Testis (tissue), 3 donors: ENCODE results near the gene RGS3. TPM values are rescaled to one million over a fixed set of nuclear protein-coding genes. Genes with fewer than 3 reads are reported as not detected.

ENCODE experiments used
- DNase-seq: peaks from one replicate; pipeline ENCODE4 v3.0.0-alpha.2; 2019
- H3K27ac ChIP-seq, 2 donors: fragments of 200-600 bp; sonication (generic); one replicate each; pipeline ENCODE4 v1.5.1; 2019
- H3K27me3 ChIP-seq: fragments of 200-600 bp; sonication (generic); one replicate; pipeline ENCODE4 v1.5.1; 2019
- H3K36me3 ChIP-seq: fragments of 200-600 bp; sonication (generic); one replicate; pipeline ENCODE4 v1.5.1; 2017; ENCODE audit warnings: low read depth; ENCODE audit errors: missing control alignments
- H3K4me1 ChIP-seq: fragments of 200-600 bp; sonication (generic); one replicate; pipeline ENCODE4 v1.5.1; 2019
- H3K4me3 ChIP-seq, 2 donors: fragments of 200-600 bp; sonication (generic); one replicate each; pipeline ENCODE4 v1.5.1; 2017 to 2019
- H3K9me3 ChIP-seq: fragments of 200-600 bp; sonication (generic); one replicate; pipeline ENCODE4 v1.5.1; 2017
- POLR2A ChIP-seq: fragments of 450-650 bp; IDR thresholded peaks from one replicate; pipeline ENCODE4 v1.6.1; 2017; ENCODE audit warnings: antibody characterized with exemption, mild to moderate bottlenecking, moderate library complexity
- WGBS, 2 donors: methylation state at CpG; one replicate each; pipeline ENCODE4 v1.1.5; 2018; 5-methylcytosine and 5-hydroxymethylcytosine counted together
- intact Hi-C: fragments of 100-400 bp; cut with DNase I; formaldehyde crosslinking; loops from one replicate; pipeline ENCODE4 v1.15.1; 2023; ENCODE audit warnings: low total_unique reads
- polyA plus RNA-seq: library from polyadenylated mRNA; stranded (reverse); fragments of 350-450 nt; fragmentation: Illumina TruSeq; extraction: RNeasy Lipid Tissue Mini Kit (QIAGEN cat#74804); gene quantifications from one replicate; pipeline ENCODE4 v1.2.3, GENCODE V29; 2014; ENCODE audit warnings: low read depth, low replicate concordance; ENCODE audit not compliant: insufficient read depth
- total RNA-seq, 2 donors: library from RNA; depleted of rRNA; stranded (reverse); fragments of >200 nt; gene quantifications; one replicate each; pipeline ENCODE4 v1.2.3, GENCODE V29; 2016
- TF ChIP-seq, protein P1 (sequence below), 3 experiments: fragments of 450-650 bp in 2 of 3; fragments of 200-600 bp in 1 of 3; sonication (generic) in 1 of 3; IDR thresholded peaks; one replicate each; pipeline ENCODE4 v1.5.1; 2016 to 2019; ENCODE audit warnings: antibody characterized with exemption in 3 of 3, mild to moderate bottlenecking in 2 of 3, moderate library complexity in 1 of 3

Gene RGS3
- total and polyA plus RNA-seq, 3 donors from 2014 or later = 84.8 to 125 (median 119) TPM

DNA sequence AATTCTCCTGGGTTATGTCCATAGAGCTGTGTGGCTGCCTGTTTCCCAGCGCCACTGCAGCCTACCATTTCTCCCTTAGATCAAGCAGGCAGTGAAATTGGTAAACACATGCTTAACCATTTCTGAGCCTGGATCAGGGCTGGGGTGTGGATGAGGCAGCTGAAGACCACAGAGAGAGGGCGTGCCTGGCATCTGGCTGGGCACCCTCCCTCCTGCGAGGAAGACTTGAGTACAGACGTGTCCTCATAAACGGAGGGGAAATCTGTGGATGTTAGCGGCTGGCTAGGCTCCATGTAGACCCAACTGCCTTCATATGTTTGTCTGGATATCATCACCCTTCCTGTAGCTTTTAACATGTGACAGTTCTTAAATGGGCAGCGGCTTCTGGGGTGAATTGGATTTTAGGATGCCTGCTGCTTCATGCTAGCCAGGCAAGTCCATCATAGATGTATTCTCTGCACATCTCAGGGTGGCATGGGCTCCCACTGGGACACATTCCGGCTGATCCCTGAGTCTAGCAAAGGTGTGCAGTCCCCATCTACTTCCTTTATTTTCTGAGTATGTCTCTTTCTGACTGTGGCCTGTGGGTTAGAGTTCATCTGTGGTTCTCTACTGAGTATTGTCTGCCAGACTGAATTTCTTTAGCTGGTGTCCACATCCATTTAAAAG is 11.0 kb downstream of the RGS3 start:
- TF ChIP-seq POLR2A = no peak
- TF ChIP-seq, protein P1, sequence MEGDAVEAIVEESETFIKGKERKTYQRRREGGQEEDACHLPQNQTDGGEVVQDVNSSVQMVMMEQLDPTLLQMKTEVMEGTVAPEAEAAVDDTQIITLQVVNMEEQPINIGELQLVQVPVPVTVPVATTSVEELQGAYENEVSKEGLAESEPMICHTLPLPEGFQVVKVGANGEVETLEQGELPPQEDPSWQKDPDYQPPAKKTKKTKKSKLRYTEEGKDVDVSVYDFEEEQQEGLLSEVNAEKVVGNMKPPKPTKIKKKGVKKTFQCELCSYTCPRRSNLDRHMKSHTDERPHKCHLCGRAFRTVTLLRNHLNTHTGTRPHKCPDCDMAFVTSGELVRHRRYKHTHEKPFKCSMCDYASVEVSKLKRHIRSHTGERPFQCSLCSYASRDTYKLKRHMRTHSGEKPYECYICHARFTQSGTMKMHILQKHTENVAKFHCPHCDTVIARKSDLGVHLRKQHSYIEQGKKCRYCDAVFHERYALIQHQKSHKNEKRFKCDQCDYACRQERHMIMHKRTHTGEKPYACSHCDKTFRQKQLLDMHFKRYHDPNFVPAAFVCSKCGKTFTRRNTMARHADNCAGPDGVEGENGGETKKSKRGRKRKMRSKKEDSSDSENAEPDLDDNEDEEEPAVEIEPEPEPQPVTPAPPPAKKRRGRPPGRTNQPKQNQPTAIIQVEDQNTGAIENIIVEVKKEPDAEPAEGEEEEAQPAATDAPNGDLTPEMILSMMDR (IDR thresholded peaks at IDR 0.05) = no peak
- Histone ChIP-seq H3K27ac (no peak overlapping the region), H3K36me3 (no peaks in the 10 kb centered on the region), H3K9me3 (no peaks in the 10 kb centered on the region), H3K4me1 (no peaks in the 10 kb centered on the region), H3K27me3 (no peaks in the 10 kb centered on the region), H3K4me3 (no peak overlapping the region)
- intact Hi-C loops = no loop called here
- DNase-seq = peak; percentile 9
- 93 to 100% methylated on average over 4 to 8 of the region's 8 CpGs for WGBS, 2 donors

DNA sequence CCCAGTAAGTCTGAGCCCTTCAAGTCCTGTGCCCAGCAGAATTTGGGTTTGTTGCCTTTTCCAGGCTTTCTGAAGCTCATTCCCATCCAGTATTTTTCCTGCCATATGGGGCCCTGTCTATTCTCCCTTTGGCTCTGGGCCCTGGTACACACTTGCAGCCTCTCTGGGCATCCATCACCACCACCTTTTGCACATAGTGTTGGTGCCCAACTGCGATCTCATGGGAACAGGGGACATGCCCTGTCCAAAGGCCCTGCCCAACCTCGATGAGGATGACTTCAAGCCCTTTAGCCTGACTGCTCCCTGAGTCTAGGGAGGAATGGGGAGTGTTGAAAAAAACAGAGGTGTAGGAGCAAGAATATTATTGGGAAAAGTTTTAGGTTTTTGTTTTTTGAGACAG is 11.5 kb downstream of the RGS3 start:
- intact Hi-C loops = no loop called here
- no peak overlapping the region for H3K27ac ChIP-seq
- H3K4me1 ChIP-seq = no peaks in the 10 kb centered on the region
- H3K36me3 ChIP-seq = no peaks in the 10 kb centered on the region
- DNase-seq = peak; percentile 3
- no peaks in the 10 kb centered on the region for H3K27me3 ChIP-seq
- no peaks in the 10 kb centered on the region for H3K9me3 ChIP-seq
- TF ChIP-seq, protein P1 (IDR thresholded peaks at IDR 0.05) = no peak
- no peak for TF ChIP-seq POLR2A
- no peak overlapping the region for H3K4me3 ChIP-seq
- 85 to 98% methylated on average over 2 of the region's 2 CpGs for WGBS, 2 donors

DNA sequence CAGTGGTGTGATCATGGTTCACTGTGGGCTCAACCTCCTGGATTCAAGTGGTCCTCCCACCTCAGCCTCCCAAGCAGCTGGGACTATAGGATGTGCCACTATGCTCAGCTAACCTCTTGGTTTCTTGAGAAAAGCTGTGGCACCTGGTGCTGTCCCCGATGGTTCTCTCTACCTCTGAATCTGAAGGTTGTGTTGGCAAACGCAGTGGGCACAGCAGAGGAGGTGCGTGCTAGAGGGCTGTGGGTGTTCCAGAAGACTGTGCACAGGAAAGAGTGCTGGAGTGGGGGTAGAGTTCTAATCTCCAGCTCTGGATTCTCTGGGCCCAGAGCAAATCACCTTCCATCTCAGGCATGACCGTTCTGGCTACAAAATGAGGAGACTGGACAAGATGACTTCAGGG is 12.5 kb downstream of the RGS3 start:
- no peak for TF ChIP-seq POLR2A
- TF ChIP-seq, protein P1 (IDR thresholded peaks at IDR 0.05) = no peak
- Histone ChIP-seq H3K4me1 (no peaks in the 10 kb centered on the region), H3K4me3 (no peak overlapping the region), H3K9me3 (no peaks in the 10 kb centered on the region), H3K27ac (no peak overlapping the region), H3K36me3 (no peaks in the 10 kb centered on the region), H3K27me3 (no peaks in the 10 kb centered on the region)
- WGBS, 2 donors = 88 to 94% methylated on average over 4 of the region's 4 CpGs
- DNase-seq = peak; percentile 4
- intact Hi-C loops = no loop called here

DNA sequence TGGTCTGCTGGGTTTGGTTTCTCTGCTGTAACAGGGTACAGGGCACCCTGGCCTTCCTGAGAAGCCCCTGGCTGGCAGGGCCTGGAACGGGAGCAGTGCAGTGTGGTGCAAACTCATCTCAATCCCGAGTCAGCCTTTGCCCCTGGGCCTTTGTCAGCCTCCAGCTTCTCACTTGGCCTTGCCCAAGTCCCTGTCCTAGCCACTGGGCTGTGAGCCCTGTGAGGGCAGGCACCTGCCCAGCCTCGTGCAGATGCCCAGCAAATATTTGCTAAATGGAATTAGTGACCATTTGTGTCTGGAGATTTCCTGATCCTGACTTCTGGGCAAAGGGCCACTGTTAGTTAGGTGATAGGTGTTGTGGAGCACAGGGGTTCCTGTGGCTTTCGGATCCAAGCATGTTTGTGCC is 13.0 kb downstream of the RGS3 start:
- Histone ChIP-seq H3K9me3 (no peaks in the 10 kb centered on the region), H3K27me3 (no peaks in the 10 kb centered on the region), H3K36me3 (no peaks in the 10 kb centered on the region), H3K4me1 (no peaks in the 10 kb centered on the region), H3K4me3 (no peak overlapping the region), H3K27ac (no peak overlapping the region)
- intact Hi-C loops = no loop called here
- WGBS, 2 donors = 94 to 100% methylated on average over 1 to 4 of the region's 4 CpGs
- DNase-seq = no peak
- TF ChIP-seq POLR2A = no peak
- TF ChIP-seq, protein P1 (IDR thresholded peaks at IDR 0.05) = no peak

DNA sequence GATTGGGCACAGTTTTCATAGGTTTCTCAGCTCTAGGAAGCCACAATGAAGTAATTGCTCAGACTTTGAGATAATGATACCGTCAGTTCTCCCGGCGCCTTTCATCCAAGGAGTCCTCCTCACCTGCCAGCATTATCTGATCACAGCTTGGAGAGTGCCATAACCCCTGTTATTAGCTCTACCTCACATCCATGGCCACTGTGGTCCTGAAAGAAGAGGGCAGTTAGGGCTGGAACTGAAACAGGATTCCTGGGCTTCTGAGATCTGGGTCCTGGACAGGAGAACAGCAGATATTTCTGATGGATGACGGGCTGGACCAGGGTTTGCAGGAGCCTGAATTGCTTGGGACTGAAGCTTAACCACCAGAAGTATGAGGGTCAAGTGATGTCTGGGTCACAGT is 13.5 kb downstream of the RGS3 start:
- Histone ChIP-seq H3K9me3 (no peaks in the 10 kb centered on the region), H3K36me3 (no peaks in the 10 kb centered on the region), H3K27me3 (no peaks in the 10 kb centered on the region), H3K4me3 (no peak overlapping the region), H3K27ac (no peak overlapping the region), H3K4me1 (no peaks in the 10 kb centered on the region)
- WGBS, 2 donors = 95 to 100% methylated on average over 4 of the region's 4 CpGs
- no peak for TF ChIP-seq POLR2A
- TF ChIP-seq, protein P1 (IDR thresholded peaks at IDR 0.05) = no peak
- intact Hi-C loops = no loop called here
- peak; percentile 2 for DNase-seq
